Stomach (tissue), 4 donors: ENCODE results near the gene RSRC1.

ENCODE experiments used
- EP300 ChIP-seq: sonication (generic); formaldehyde crosslinking; IDR thresholded peaks from one replicate; pipeline ENCODE4 v1.6.1; 2017; ENCODE audit warnings: antibody characterized with exemption
- POLR2A ChIP-seq, 4 donors: fragments of 450-650 bp; IDR thresholded peaks; one replicate each; pipeline ENCODE4 v1.6.1; 2016; ENCODE audit warnings: antibody characterized with exemption in 4 of 4, control low read depth in 2 of 4, mild to moderate bottlenecking in 1 of 4, moderate library complexity in 1 of 4
- TF ChIP-seq, protein P1 (sequence below), 7 experiments: fragments of 450-650 bp in 4 of 7; fragments of 200-600 bp in 3 of 7; sonication (generic) in 3 of 7; IDR thresholded peaks; one replicate each; pipeline ENCODE4 v1.5.1; 2016 to 2019; ENCODE audit warnings: antibody characterized with exemption in 7 of 7, control low read depth in 2 of 7, mild to moderate bottlenecking in 1 of 7

GRCh38 chr3:158100681-158101080 lies 9.2 kb upstream of the RSRC1 start:
- TF ChIP-seq, protein P1, sequence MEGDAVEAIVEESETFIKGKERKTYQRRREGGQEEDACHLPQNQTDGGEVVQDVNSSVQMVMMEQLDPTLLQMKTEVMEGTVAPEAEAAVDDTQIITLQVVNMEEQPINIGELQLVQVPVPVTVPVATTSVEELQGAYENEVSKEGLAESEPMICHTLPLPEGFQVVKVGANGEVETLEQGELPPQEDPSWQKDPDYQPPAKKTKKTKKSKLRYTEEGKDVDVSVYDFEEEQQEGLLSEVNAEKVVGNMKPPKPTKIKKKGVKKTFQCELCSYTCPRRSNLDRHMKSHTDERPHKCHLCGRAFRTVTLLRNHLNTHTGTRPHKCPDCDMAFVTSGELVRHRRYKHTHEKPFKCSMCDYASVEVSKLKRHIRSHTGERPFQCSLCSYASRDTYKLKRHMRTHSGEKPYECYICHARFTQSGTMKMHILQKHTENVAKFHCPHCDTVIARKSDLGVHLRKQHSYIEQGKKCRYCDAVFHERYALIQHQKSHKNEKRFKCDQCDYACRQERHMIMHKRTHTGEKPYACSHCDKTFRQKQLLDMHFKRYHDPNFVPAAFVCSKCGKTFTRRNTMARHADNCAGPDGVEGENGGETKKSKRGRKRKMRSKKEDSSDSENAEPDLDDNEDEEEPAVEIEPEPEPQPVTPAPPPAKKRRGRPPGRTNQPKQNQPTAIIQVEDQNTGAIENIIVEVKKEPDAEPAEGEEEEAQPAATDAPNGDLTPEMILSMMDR (IDR thresholded peaks at IDR 0.05), result no peak
- no peak for TF ChIP-seq POLR2A (IDR thresholded peaks at IDR 0.05)
- no peak for TF ChIP-seq EP300
